CD4-positive, alpha-beta T cell treated with Interleukin-12 subunit alpha and Interleukin-12 subunit beta, for 1 hour (primary cell): ENCODE data around the gene SPSB1.

Experiments used
- DNase-seq: peaks from one replicate; pipeline ENCODE4 v3.0.0-alpha.2; 2020

Gene SPSB1

DNA sequence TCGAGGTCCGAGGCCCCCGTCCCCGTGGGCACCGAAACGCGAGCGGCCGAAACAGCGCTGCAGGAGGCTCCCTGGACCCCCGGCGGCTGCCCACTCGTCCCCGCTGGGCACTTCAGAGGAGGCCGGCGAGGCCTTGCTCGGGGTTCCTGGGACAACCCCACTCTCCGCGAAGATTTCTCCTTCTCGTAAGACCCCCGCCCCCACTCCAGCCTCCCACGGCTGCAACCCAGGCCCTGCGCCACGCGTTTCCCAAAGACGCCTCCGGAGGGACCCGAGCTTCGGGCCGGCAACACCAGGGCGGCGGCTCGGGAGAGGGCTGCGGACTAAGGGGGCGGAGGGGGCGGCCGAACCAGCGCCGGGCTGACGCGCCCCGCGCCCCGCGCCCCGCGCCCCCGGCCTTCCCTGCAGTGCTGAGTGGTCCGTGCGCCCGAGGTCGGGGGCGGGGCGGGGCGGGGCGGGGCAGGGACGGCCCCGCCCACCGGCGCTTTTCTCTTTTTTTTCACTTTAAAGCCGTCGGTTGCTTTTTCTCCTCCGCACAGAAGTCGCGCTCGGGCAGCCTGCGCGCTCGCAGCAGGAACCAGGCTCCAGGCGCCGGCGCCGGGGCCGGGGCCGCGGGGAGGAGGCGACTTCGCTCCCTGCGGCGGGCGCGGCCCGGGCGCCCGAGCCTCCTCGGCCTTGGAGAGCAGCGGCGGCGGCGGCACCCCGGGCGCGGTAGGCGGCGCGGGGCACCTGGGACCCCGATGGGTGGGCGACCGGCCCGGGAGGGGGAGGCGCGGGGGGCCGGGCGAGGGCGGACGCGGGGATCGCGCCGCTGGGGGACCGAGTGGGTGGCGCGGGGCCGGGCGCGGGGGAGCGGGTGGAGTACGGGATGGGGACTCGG lies at the start of gene SPSB1:
TSS of gene SPSB1 (plus strand) at position 534 of the 880 bp plus-strand sequence. CDS start 62,998 bp downstream, outside the sequence.
- peak; percentile 74 for DNase-seq

DNA sequence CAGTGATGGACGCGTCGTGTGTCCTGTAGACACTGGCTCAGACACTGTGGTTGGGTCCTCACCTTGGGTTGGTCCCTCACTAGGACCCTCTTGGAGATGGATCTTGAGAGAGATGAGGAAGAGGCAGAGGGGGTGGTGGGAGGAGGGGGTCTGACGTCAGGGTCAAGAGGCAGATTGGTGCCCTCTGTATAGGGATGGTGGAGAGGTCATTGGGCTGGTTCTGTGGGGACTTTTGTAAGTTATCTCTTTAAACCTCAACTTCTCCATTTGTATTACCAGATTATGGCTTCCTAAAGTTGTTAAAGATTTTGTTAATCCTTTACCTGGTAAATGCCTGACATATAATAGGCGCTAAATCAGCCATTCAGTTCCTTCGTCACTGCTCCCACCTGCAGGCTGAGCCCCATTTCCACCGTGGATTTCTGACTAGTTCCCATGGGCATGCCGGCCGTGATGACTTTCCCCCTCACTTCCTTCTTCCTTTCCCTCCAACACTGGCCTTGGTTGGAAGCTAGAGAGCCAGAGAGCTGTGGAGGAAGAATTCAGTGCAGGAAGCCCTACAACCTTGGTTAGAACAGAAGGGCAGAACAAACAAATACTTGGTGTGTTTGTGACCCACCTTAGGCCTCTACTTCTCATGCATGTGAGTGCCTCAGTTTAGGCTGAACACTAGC lies 49.5 kb upstream of the SPSB1 start:
- DNase-seq: no peak

DNA sequence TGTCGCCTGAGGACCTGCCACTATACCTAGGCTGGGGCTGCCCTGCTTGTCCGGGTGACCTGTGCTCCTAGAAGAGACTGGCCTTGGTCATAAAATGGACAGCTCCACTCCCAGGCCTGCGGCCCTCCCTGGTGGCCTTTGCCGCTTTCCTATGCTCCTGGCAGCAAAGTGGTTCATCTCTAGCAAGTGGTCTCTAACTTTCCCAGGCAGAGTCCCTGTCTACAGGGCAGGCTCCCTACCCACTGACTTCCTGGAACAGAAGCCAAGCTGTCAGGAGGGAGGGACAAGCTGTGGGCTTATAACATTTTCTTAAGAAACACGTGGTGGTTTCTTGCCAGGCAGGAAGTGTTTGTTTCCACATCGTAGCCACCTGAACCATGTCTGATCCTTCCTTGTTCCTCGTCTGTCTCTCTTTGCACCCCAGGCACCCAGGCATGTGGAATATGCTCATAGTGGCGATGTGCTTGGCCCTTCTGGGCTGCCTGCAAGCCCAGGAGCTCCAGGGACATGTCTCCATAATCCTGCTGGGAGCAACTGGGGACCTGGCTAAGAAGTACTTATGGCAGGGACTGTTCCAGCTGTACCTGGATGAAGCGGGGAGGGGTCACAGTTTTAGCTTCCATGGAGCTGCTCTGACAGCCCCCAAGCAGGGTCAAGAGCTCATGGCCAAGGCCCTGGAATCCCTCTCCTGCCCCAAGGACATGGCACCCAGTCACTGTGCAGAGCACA lies 48.0 kb upstream of the SPSB1 start:
- DNase-seq: no peak

DNA sequence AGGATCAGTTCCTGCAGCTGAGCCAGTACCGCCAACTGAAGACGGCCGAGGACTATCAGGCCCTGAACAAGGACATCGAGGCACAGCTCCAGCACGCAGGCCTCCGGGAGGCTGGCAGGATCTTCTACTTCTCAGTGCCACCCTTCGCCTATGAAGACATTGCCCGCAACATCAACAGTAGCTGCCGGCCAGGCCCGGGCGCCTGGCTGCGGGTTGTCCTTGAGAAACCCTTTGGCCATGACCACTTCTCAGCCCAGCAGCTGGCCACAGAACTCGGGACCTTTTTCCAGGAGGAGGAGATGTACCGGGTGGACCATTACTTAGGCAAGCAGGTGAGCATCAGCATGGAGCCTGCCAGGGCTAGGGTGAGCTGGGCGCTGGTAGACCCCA lies 47.5 kb upstream of the SPSB1 start:
- no peak for DNase-seq

DNA sequence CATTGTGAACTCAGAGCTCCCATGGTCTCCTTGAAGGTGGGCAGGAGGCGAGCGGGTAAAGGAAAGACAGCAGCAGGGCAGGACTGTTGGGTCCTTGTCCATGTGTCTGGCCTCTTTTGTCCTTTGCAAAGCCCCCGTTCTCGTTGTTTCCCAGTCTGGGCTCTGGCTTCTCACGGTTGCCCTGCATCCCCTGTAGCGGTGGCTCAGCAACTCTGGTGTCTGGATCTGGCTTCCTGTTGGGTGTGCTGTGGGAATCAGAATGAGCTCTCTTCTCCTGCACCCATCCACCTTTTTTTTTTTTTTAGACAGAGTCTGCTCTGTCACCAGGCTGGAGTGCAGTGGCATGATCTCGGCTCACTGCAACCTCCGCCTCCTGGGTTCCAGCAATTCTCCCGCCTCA lies 47.0 kb upstream of the SPSB1 start:
- DNase-seq: no peak

DNA sequence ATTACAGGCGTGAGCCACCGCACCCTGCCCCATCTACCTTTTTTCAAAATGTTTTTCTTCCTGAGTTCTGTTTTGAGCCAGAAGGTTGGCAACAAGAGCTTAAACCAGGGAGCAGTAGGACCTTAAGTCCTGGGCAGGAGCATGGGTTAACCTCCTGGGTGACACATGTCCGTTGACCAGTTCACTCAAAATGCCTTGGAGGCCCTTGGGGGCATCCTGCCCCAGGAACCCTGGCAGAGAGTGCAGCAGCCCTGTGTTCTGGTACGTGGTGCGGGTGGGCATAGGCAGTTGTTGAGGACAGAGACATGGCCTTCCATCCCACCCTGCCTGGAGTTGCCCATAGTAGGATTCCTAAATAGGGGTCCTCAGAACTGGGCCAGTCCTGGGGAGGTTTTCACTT lies 46.5 kb upstream of the SPSB1 start:
- no peak for DNase-seq

DNA sequence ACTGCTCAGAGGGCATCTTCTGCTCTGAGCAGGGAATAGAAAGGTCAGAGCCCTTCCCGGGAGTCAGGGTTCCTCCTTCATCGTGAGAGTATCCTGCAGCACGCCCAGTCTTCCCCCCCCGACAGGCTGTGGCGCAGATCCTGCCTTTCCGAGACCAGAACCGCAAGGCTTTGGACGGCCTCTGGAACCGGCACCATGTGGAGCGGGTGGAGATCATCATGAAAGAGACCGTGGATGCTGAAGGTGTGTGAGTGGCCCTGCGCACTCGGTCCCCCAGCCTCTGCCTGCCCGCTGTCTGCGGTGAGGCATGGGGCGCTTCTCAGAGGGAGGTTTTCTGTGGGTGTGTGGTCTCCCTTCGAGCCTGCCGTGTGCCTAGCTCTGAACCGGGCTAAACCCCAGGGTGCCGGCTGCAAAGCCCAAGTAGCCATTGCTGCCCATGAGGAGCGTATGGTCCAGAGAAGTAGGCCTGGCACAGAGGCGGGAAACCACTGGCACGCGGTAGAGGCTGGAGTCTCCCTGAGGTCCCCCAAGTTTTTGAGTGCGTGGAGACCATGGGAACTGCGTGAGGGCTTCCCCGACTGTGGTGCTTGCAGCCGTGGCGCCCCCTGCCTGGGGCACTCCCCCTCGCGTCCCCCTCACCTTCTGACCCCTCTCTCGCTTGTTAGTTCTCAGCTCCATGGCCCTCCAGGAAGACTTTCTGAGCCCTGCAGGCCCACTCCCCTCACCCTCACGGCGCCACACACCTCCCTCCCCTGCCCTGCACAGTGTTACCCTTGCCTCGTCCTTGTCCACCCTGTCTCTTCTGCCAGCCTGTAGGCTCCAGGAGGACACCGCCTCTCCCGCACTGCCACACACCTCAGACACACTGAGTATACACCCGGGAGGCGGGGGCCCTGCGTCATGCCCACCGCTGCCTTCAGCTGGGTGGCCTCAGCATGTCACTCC lies 45.6 kb upstream of the SPSB1 start:
- DNase-seq: no peak

DNA sequence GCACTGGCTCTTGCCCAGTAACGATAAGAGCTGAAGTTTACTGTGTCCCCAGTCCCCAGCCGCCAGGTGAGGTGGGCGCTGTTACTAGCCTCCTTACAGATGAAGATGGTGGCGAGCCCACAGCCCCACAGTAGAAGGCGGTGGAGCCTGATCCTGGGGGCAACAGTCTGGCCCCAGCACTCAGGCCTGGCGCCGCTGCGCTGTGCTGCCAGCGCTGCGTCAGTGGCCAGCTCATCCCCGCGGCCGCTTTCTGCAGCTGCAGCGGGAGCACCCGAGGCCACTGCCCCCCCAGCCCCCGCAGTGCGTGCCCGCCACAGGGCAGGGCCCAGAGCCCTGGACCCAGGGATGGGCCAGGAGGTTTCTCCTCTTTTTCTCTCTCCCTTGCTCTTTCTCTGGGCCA lies 44.8 kb upstream of the SPSB1 start:
- DNase-seq: no peak

DNA sequence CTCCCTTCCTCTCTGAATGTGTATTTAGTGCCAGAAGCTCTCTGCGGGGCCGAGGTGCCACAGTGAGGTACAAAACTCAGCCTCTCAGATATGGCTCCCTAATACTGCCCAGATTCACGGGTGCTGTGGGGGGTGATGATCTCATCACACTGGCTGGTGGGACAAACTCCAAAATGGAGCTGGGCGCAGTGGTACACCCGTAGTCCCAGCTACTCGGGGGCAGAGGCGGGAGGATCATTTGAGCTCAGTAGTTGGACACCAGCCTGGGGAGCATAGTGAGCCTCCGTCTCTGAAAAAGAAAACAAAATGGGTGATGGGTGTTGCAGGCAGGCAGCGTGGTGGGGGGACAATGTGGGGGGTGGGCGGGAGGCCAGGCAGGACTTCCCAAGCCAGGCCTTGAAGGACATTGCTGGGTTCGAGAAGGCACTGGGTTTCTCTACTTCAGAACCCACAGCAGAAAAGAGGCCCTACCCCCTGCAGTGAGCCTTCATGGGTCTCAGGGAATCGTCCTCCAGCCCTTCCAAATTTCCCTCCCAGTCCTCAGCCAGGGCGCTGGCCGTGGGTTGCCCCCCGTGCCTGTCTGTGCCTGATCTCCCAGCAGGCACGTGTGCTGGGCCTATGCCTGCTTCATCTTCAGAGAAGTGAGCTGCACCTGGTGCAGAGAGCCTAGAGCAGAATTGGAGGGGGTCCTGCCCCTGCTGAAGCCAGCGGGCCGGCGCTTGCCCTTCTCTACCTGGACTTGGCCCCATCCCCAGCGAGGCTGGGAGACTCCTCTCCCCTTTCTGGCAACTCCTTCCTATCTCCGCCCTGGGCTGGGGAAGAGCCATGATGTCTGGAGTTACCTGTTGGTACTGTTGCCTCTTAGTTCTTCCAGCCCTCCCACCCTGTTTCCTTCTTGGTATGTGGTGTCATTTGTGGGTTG lies 44.1 kb upstream of the SPSB1 start:
- no peak for DNase-seq

DNA sequence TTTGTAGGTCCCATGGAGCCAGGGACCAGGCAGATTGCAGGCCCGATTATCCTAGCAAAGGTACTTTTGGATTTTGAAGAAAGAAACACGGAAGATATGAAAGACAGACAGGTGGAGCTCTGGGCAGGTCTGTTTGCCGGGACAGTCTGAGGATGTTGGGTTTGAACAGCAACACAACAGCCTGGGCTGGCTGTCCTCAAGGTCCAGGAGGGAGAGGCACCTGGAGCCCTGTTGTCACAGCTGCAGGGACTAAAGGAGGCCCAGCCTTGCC lies 43.5 kb upstream of the SPSB1 start:
- DNase-seq: no peak

DNA sequence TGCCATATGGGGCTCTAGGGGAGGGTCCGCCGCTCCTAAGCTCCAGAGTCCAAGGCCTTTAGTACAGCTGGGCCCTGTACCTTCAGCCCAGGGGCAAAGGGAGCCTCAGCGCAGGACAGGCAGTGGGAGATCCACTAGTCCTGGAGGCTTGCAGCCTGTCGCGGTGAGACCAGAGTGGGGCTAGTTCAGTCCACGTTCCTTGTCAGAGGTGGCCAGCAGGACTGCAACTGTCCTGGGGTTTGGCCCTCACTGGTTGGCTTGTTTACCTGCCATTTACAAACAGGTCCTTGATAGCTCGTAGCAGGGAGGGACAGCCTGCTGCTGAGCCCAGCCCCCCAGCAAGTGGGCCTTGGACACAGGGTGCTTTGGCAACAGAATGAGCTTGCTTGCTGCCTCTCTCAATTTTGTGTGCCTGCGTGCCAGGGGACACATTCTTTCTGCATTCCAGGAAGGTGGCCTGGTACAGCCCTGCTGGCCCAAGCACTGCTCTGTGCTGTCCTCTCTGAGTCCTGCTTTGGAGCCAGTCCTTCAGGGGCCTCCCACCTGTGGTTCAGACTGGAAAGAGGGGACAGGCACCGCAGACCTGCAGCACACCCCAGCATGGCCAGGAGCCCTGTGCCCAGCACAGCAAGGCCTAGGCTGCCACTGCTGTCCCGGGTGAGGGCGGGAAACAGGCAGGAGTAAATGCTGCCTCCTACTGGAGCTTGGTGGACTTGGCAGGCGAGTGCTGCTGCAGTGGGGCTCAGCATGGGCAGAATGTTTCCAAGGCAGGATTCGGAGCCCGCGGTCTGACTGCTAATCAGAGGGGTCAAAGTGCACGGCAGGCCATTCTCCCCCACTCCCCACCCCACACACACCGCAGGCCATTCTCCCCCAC lies 42.9 kb upstream of the SPSB1 start:
- DNase-seq: peak; percentile 25

DNA sequence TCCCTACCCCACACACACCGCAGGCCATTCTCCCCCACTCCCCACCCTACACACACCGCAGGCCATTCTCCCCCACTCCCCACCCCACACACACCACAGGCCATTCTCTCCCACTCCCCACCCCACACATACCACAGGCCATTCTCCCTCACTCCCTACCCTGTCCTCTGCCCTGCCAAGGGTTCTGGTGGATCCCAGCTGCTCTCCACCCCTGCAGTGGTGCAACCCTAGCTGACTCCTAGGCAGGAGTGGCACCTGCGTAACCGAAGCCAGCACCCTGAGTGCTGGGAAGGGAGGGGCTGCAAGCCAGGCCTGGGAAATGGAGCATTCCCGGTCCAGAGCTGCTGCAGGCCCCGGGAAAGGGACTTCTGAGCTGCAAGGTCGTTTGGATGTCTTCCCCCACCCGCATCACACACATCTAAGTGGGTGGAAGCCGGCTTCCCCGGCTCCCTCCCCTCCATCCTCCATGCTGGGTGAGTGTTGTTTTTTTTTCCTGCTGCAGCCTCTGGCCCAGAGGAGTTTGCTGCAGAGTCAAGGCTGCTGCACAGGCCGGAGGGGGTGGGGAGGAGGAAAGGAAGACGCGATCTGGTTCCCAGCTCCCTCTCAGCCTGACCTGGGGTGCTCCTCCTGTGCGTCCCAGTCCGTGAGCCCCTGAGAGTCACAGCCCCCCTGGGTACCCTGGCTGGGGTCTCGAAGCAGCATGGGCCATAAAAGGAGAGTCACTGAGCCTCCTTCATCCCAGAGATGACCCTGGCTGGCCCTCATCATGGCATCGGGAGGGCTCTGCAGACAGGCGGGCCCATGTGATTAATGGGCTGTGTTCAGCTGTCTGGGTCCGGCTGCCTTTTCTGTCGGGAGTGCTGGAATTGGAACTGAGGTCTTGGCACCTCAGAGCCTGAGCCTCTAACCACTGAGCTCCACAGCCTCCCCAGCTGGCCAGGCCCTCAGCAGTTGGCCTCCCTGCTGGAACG lies 42.0 kb upstream of the SPSB1 start:
- DNase-seq: no peak

DNA sequence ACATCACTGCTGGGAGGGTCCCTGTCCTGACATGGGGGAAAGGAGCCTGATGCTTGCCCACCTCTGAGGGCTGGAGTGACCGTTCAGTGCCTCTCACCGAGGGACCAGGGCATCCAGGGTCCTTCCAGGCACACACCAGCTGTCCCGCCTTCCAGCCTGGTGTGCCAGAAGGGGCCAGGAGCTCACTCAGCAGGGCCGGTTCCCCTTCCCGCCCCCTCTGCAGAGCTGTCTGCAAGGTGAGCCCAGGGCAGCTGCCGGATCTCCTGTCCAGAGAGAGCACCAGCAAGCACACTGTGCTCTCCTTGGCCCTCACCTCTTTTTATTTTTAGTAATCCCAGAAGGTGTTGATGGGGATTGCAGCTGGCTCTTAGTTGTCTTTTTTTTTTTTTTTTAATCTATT lies 41.2 kb upstream of the SPSB1 start:
- DNase-seq: no peak

DNA sequence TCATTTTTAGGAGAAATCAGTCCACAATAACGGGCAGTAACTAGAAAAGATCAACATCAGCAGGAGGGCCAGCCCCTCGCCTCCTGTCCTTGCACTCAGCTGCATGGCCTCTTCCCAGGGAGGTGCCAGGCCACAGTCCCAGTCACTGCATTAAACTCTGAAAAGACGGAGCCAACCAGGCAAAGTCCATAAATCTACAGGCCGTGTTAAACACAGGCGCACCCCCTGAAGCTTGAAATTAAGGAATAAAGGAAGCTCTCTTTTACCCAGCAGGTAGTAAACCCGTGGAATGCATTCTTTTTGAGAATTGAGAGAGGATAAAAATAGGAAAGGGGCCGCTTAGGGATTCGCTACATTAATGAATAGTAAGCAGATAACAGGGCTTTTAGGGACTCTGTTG lies 39.7 kb upstream of the SPSB1 start:
- DNase-seq: no peak

DNA sequence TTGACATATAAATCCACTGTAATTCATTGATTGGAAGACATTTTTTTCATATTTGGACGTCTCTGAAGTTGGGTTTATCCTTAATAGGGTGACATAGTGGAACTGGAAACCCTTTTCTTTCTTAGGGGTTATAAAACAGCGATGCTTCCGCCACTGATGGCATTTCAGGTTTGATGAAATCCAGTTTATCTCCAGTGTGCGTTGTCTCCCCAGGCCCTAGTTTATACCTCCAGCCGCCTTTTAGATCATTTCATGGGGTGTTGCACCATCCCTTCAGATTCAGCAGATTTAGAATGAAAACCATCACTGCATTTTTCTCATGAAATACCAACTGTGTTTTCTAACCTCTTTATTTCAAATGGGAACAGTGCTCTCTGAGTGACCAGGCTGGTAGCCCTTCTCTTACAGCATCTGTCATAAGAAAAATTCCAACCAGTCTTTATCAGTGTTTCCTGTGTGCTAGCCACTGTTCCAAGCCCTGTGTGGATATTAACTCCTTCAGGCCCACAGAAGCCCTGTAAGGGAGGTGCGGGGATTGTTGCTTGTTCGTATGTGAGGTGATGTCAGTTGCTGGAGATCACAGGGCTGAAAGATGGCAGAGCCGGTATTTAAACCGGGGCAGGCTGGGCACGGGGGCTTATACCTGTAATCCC lies 39.1 kb upstream of the SPSB1 start:
- DNase-seq: no peak

DNA sequence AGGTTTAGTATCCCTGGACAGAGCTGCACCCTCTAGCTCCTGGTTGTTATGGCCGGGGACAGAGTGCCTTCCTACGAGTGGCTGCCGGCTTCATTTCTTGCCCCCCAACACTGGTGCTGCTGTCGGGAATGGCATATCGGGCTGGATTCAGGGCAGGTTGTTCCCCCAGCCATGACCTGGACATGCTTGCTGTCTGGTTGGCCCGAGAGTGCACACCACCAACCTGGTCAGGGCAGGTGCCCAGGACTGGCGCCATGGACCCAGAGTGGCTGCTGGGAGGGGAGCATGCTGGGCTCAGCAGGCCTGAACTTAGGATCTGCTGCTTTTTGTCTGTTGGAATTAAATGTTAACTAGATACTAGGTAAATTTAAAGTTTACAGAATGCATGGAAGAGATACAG lies 36.4 kb upstream of the SPSB1 start:
- no peak for DNase-seq

DNA sequence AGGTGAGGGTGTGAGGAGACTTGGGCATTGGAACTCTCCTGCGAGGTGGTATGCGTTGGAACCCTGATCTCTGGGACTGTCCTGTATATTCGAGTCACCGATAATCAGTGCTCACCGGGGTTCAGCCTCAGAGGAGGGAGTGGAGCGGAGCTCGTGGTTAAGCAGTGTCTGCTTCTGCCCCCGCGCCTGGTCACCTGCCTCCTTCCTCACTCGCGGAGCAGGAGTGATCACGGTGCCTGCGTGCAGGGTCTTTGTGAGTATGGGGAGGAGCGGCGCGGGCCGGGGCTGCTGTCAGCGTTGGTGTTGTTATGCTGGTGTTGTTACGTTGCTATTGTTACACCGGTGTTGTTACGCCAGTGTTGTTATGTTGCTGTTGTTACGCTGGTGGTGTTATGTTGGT lies 34.8 kb upstream of the SPSB1 start:
- no peak for DNase-seq

DNA sequence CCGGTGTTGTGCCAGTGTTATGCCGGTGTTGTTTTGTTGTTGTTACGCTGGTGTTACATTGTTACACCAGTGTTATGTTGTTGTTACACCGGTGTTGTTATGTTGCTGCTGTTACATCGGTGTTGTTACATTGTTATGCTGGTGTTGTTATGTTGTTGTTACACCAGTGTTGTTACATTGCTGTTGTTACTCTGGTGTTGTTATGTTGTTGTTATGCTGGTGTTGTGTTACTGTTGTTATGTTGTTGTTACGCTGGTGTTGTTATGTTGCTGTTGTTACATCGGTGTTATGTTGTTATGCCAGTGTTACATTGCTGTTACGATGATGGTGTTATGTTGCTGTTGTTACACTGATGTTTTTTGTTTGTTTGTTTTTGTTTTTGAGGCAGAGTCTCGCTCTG lies 34.1 kb upstream of the SPSB1 start:
- DNase-seq: no peak
